CD14-positive monocyte (primary cell): Measurements from ENCODE around the gene ITPK1. TPM values are rescaled to one million over a fixed set of nuclear protein-coding genes. Genes with fewer than 3 reads are reported as not detected.
A peak's percentile ranks its signal among the peaks of the same experiment; 100 is the strongest.

Source experiments
- DNase-seq, 3 donors: peaks; one replicate each; pipeline ENCODE4 v3.0.0-alpha.2; 2011 to 2022
- H2AFZ ChIP-seq: 2 replicates; pipeline ENCODE4 v1.6.0; 2012; ENCODE audit warnings: mild to moderate bottlenecking, low read depth, low read length, inconsistent platforms; ENCODE audit not compliant: insufficient read depth, poor library complexity, severe bottlenecking
- H3K27ac ChIP-seq, 2 donors: 1 replicate in 1 of 2; 2 replicates in 1 of 2; pipeline ENCODE4 v1.5.1; 2012 to 2013; ENCODE audit warnings: low read length in 2 of 2, control low read depth in 1 of 2, inconsistent platforms in 1 of 2, low read depth in 1 of 2, mild to moderate bottlenecking in 1 of 2
- H3K27me3 ChIP-seq, 2 donors: one replicate each; pipeline versions ENCODE4 v1.6.0 to v1.6.1; 2011 to 2013; ENCODE audit warnings: low read length in 2 of 2; ENCODE audit not compliant: control insufficient read depth in 2 of 2, insufficient read depth in 2 of 2
- H3K36me3 ChIP-seq, 2 donors: replicated peaks in 1 of 2; 1 replicate in 1 of 2; 2 replicates in 1 of 2; pipeline versions ENCODE4 v1.5.1 to v1.6.1; 2012 to 2013; ENCODE audit warnings: low read length in 2 of 2, control low read depth in 1 of 2, inconsistent platforms in 1 of 2, mild to moderate bottlenecking in 1 of 2; ENCODE audit not compliant: insufficient read depth in 2 of 2, control insufficient read depth in 1 of 2
- H3K4me1 ChIP-seq, 2 donors: 1 replicate in 1 of 2; 2 replicates in 1 of 2; pipeline versions ENCODE4 v1.5.1 to v1.6.1; 2012 to 2013; ENCODE audit warnings: low read length in 2 of 2, control low read depth in 1 of 2, inconsistent platforms in 1 of 2, mild to moderate bottlenecking in 1 of 2, moderate library complexity in 1 of 2; ENCODE audit not compliant: insufficient read depth in 2 of 2, control insufficient read depth in 1 of 2
- H3K4me2 ChIP-seq: replicated peaks from 2 replicates; pipeline ENCODE3; 2012; ENCODE audit warnings: low read length, moderate library complexity, mild to moderate bottlenecking; ENCODE audit not compliant: poor library complexity, severe bottlenecking; ENCODE audit errors: extremely low read depth
- H3K4me3 ChIP-seq, 3 experiments: fragments of 200-600 bp in 1 of 3; sonication (generic) in 1 of 3; replicated peaks in 1 of 3; 1 replicate in 2 of 3; 2 replicates in 1 of 3; pipeline ENCODE4 v1.5.1; 2011 to 2013; ENCODE audit warnings: low read length in 3 of 3, mild to moderate bottlenecking in 3 of 3, control low read depth in 2 of 3, low read depth in 2 of 3, inconsistent platforms in 1 of 3, moderate library complexity in 1 of 3
- H3K79me2 ChIP-seq: 2 replicates; pipeline ENCODE4 v1.6.0; 2012; ENCODE audit warnings: mild to moderate bottlenecking, control low read depth, inconsistent platforms, low read length, moderate library complexity; ENCODE audit not compliant: insufficient read depth
- H3K9ac ChIP-seq: 2 replicates; pipeline ENCODE4 v1.6.0; 2017; ENCODE audit warnings: low read length, mild to moderate bottlenecking; ENCODE audit not compliant: insufficient read depth, poor library complexity, severe bottlenecking
- H3K9me3 ChIP-seq, 2 donors: replicated peaks in 1 of 2; 1 replicate in 1 of 2; 2 replicates in 1 of 2; pipeline versions ENCODE4 v1.5.1 to v1.6.1; 2012 to 2013; ENCODE audit warnings: low read length in 2 of 2, control low read depth in 1 of 2; ENCODE audit not compliant: control insufficient read depth in 1 of 2, insufficient read depth in 1 of 2
- H4K20me1 ChIP-seq: 2 replicates; pipeline ENCODE4 v1.6.0; 2012; ENCODE audit warnings: mild to moderate bottlenecking, low read length, control low read depth, moderate library complexity; ENCODE audit not compliant: insufficient read depth
- H3K27ac Mint-ChIP-seq, 7 donors: one replicate each; pipeline ENCODE4 v1.8.0; 2020; ENCODE audit warnings: mild to moderate bottlenecking in 7 of 7, mixed read lengths in 7 of 7, moderate library complexity in 6 of 7, inconsistent platforms in 2 of 7
- H3K27me3 Mint-ChIP-seq, 3 donors: one replicate each; pipeline ENCODE4 v1.8.0; 2021 to 2022; ENCODE audit warnings: low read depth in 3 of 3, mild to moderate bottlenecking in 3 of 3, mixed read lengths in 3 of 3, moderate library complexity in 3 of 3, inconsistent platforms in 1 of 3
- H3K36me3 Mint-ChIP-seq, 2 donors: one replicate each; pipeline ENCODE4 v1.8.0; 2020; ENCODE audit warnings: mixed read lengths in 2 of 2, inconsistent platforms in 1 of 2, mild to moderate bottlenecking in 1 of 2
- H3K4me1 Mint-ChIP-seq: one replicate; pipeline ENCODE4 v1.8.0; 2020; ENCODE audit warnings: mild to moderate bottlenecking, mixed read lengths
- H3K4me3 Mint-ChIP-seq, 2 donors: one replicate each; pipeline ENCODE4 v1.8.0; 2020; ENCODE audit warnings: mild to moderate bottlenecking in 2 of 2, mixed read lengths in 2 of 2, moderate library complexity in 1 of 2
- H3K9me3 Mint-ChIP-seq, 7 donors: one replicate each; pipeline ENCODE4 v1.8.0; 2020 to 2022; ENCODE audit warnings: mixed read lengths in 7 of 7, mild to moderate bottlenecking in 6 of 7, moderate library complexity in 6 of 7, inconsistent platforms in 2 of 7
- WGBS: methylation state at CpG from one replicate; pipeline ENCODE4 v1.1.5; 2013; ENCODE audit warnings: missing lambda C conversion rate; ENCODE audit not compliant: insufficient coverage; 5-methylcytosine and 5-hydroxymethylcytosine counted together
- intact Hi-C, 2 donors: fragments of 100-400 bp; cut with micrococcal nuclease; formaldehyde crosslinking; loops; one replicate each; pipeline versions ENCODE4 v1.15.0 to v1.15.1; 2023
- polyA plus RNA-seq, 3 donors: library from polyadenylated mRNA; depleted of rRNA in 1 of 3; unstranded in 2 of 3; stranded (reverse) in 1 of 3; fragments of 300-500 nt in 2 of 3; fragments of >200 nt in 1 of 3; fragmentation: Illumina TruSeq in 2 of 3; gene quantifications; 1 replicate in 2 of 3; 2 replicates in 1 of 3; pipeline ENCODE4 v1.2.3, GENCODE V29; 2012 to 2021
- TF ChIP-seq, protein P1 (sequence below): fragments of 200-600 bp; IDR thresholded peaks from one replicate; pipeline ENCODE4 v1.8.0; 2022; ENCODE audit warnings: antibody characterized with exemption, mild to moderate bottlenecking

Gene ITPK1
- polyA plus RNA-seq, 3 donors = 57.1 to 144 (median 63.0) TPM

DNA sequence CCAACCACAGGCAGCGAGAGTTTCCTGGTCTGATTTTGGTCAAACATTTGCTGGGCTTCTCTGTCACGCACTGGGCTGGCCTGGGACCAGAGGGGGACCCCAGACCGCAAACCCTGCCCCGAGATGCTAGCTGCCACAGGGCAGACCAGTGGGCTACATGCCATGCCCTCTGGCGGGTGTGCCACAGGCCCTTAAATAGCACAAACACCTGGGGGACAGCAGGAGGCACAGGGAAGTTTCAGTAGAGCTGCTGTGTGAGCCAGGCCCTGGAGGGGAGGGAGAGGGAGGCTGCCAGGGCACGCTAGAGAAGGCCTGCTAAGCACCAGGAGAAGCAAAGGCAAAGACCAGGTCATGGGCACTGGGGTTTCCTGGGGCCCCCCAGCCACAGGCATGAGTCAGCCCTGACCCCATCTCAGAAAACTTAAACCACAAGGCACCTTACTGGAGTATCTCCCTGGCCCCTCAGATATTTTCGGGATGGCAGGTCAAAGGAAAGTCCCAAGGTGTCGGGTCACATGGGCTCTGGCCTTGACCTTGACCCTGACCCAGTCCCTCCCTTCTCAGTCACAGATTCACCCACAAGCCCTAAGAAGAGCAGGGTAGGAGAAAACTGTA is 29.2 kb downstream of the ITPK1 start:
- intact Hi-C loops = no loop called here
- H3K79me2 ChIP-seq = peaks cover 100% of the 10 kb centered on the region
- no peak overlapping the region for H3K4me3 Mint-ChIP-seq
- H3K4me3 ChIP-seq = no peak overlapping the region
- TF ChIP-seq, protein P1, sequence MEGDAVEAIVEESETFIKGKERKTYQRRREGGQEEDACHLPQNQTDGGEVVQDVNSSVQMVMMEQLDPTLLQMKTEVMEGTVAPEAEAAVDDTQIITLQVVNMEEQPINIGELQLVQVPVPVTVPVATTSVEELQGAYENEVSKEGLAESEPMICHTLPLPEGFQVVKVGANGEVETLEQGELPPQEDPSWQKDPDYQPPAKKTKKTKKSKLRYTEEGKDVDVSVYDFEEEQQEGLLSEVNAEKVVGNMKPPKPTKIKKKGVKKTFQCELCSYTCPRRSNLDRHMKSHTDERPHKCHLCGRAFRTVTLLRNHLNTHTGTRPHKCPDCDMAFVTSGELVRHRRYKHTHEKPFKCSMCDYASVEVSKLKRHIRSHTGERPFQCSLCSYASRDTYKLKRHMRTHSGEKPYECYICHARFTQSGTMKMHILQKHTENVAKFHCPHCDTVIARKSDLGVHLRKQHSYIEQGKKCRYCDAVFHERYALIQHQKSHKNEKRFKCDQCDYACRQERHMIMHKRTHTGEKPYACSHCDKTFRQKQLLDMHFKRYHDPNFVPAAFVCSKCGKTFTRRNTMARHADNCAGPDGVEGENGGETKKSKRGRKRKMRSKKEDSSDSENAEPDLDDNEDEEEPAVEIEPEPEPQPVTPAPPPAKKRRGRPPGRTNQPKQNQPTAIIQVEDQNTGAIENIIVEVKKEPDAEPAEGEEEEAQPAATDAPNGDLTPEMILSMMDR = no peak
- DNase-seq = peak in 1 of 3 donors; percentile 31
- peak overlapping the region; percentile 24 for H3K9ac ChIP-seq
- H4K20me1 ChIP-seq = peaks cover 100% of the 10 kb centered on the region
- 35% methylated on average over 6 of the region's 8 CpGs for WGBS
- peaks cover 48 to 64% of the 10 kb centered on the region in 2 donors for H3K4me1 ChIP-seq
- H3K4me1 Mint-ChIP-seq = peaks cover 83% of the 10 kb centered on the region
- H3K27ac ChIP-seq = peak overlapping the region; percentile 50 to 69
- peaks cover 23 to 44% of the 10 kb centered on the region in 2 donors for H3K36me3 Mint-ChIP-seq
- H3K9me3 ChIP-seq = peaks cover 0 to 7% of the 10 kb centered on the region in 2 donors
- peaks cover 0 to 3% (median 0%) of the 10 kb centered on the region in 3 donors for H3K27me3 Mint-ChIP-seq
- no peak overlapping the region for H2AFZ ChIP-seq
- peaks cover 0 to 5% (median 3%) of the 10 kb centered on the region in 7 donors for H3K9me3 Mint-ChIP-seq
- H3K4me2 ChIP-seq = no peak overlapping the region
- H3K27ac Mint-ChIP-seq = peak overlapping the region; percentile 49 to 84 (median 79)
- peaks cover 0 to 5% of the 10 kb centered on the region in 2 donors for H3K36me3 ChIP-seq
- no peaks in the 10 kb centered on the region for H3K27me3 ChIP-seq

GRCh38 chr14:93085911-93086310 is 29.8 kb downstream of the ITPK1 start:
- intact Hi-C loops = no loop called here
- peaks cover 48 to 64% of the 10 kb centered on the region in 2 donors for H3K4me1 ChIP-seq
- H3K4me3 Mint-ChIP-seq = no peak overlapping the region
- peaks cover 0 to 7% of the 10 kb centered on the region in 2 donors for H3K9me3 ChIP-seq
- H3K79me2 ChIP-seq = peaks cover 100% of the 10 kb centered on the region
- peaks cover 97% of the 10 kb centered on the region for H4K20me1 ChIP-seq
- no peak overlapping the region for H3K4me3 ChIP-seq
- H3K9ac ChIP-seq = peak overlapping the region; percentile 24
- DNase-seq = peak in 2 of 3 donors; percentile 28 to 49
- H3K9me3 Mint-ChIP-seq = peaks cover 0 to 5% (median 3%) of the 10 kb centered on the region in 7 donors
- H2AFZ ChIP-seq = no peak overlapping the region
- H3K27me3 ChIP-seq = no peaks in the 10 kb centered on the region
- TF ChIP-seq, protein P1 = no peak
- peak overlapping the region; percentile 1 for H3K4me2 ChIP-seq
- H3K4me1 Mint-ChIP-seq = peaks cover 80% of the 10 kb centered on the region
- peaks cover 21 to 44% of the 10 kb centered on the region in 2 donors for H3K36me3 Mint-ChIP-seq
- WGBS = 0% methylated on average over 1 of the region's 3 CpGs
- peak overlapping the region; percentile 50 to 69 for H3K27ac ChIP-seq
- peaks cover 0 to 3% (median 0%) of the 10 kb centered on the region in 3 donors for H3K27me3 Mint-ChIP-seq
- peak overlapping the region in 2 of 7 donors; percentile 79 to 80 for H3K27ac Mint-ChIP-seq
- H3K36me3 ChIP-seq = peaks cover 0 to 5% of the 10 kb centered on the region in 2 donors
